Keratinocyte (primary cell): ENCODE measurements around the gene WFS1.
A peak's percentile ranks its signal among the peaks of the same experiment; 100 is the strongest.

ENCODE experiments used
- EZH2 ChIP-seq: IDR thresholded peaks from one replicate; pipeline ENCODE4 v1.6.1; 2012; ENCODE audit warnings: inconsistent platforms, mild to moderate bottlenecking, low read length, moderate library complexity
- TF ChIP-seq, protein P1 (sequence below), 3 experiments: IDR thresholded peaks in 1 of 3; conservative IDR thresholded peaks in 1 of 3; optimal IDR thresholded peaks in 1 of 3; 2 replicates in 2 of 3; 3 replicates in 1 of 3; pipeline versions ENCODE3 to v1.5.1; 2011; ENCODE audit warnings: low read length in 3 of 3, mild to moderate bottlenecking in 3 of 3, moderate library complexity in 2 of 3, control low read depth in 1 of 3, inconsistent platforms in 1 of 3; ENCODE audit not compliant: insufficient read depth in 2 of 3; ENCODE audit errors: extremely low read depth in 1 of 3

DNA sequence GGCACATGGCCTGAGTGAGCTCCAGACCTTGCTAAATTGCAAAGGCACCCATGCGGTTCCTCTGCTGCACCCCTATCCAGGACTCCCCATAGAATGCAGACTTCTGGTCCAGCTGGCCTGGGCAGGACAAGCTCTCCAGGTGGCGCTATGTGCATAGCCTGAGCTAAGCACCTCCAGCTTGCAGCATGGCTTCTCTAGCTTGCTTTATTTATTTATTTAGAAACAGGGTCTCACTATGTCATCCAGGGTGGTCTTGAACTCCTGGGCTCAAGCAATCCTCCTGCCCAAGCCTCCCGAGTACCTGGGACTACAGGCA lies 5.5 kb upstream of the WFS1 start:
- TF ChIP-seq, protein P1, sequence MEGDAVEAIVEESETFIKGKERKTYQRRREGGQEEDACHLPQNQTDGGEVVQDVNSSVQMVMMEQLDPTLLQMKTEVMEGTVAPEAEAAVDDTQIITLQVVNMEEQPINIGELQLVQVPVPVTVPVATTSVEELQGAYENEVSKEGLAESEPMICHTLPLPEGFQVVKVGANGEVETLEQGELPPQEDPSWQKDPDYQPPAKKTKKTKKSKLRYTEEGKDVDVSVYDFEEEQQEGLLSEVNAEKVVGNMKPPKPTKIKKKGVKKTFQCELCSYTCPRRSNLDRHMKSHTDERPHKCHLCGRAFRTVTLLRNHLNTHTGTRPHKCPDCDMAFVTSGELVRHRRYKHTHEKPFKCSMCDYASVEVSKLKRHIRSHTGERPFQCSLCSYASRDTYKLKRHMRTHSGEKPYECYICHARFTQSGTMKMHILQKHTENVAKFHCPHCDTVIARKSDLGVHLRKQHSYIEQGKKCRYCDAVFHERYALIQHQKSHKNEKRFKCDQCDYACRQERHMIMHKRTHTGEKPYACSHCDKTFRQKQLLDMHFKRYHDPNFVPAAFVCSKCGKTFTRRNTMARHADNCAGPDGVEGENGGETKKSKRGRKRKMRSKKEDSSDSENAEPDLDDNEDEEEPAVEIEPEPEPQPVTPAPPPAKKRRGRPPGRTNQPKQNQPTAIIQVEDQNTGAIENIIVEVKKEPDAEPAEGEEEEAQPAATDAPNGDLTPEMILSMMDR (optimal IDR thresholded peaks at IDR 0.05 in 1 of 3, IDR thresholded peaks at IDR 0.05 in 1 of 3, conservative IDR thresholded peaks at IDR 0.05 in 1 of 3; ENCODE audit: extremely low read depth in 1 of 3, insufficient read depth in 2 of 3, low read length in 3 of 3): peak; percentile 45 to 79 (median 76)
- TF ChIP-seq EZH2: no peak
